ENCODE results near the gene ESRRG.

The ESRRG gene

DNA sequence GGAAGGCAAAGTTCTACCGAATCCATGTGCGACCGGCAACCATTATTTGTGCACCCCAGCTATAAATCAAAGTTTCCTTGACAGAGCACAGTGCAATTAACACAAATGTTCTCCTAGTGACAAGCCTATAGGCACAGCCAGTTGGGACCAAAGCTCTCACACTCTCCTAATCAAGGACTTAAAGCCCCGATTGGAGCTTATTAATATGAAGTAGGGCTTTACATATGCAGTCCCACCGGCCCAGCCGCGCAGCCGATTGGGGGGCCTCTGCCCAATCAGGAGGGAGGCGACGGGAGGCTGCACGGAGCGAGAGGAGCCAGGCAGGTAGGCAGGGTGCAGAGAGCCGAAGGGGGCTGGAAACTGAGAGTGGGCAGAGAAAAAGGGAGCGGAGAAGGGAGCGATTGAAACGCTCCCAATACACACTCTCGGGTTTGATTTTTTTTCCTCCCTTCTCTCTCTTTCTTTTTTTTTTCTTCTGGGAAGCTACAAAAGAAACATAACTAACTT is at the start of gene ESRRG:
Gene ESRRG, minus strand, starts transcription at position 156 of the 507 bp plus-strand sequence. Its CDS starts 130 bp downstream, at position 26.
- TF ChIP-seq GATA2 (IDR thresholded peaks at IDR 0.05; ENCODE audit: low read depth, low read length) (no peak), GATA3 (IDR thresholded peaks at IDR 0.05; ENCODE audit: low read depth, low read length) (no peak)

GRCh38 chr1:216771922-216772321 is 48.7 kb upstream of the ESRRG start:
- no peak for TF ChIP-seq GATA2 (IDR thresholded peaks at IDR 0.05; ENCODE audit: low read depth, low read length)
- no peak for TF ChIP-seq GATA3 (IDR thresholded peaks at IDR 0.05; ENCODE audit: low read depth, low read length)

- peak; percentile 36; the same call in 1 of the 2 replicates for TF ChIP-seq GATA2 (IDR thresholded peaks at IDR 0.05; ENCODE audit: low read depth, low read length)
- TF ChIP-seq GATA3 (IDR thresholded peaks at IDR 0.05; ENCODE audit: low read depth, low read length), result no peak
These were observed 43.6 kb upstream of the ESRRG start for GRCh38 chr1:216766633-216767327.

DNA sequence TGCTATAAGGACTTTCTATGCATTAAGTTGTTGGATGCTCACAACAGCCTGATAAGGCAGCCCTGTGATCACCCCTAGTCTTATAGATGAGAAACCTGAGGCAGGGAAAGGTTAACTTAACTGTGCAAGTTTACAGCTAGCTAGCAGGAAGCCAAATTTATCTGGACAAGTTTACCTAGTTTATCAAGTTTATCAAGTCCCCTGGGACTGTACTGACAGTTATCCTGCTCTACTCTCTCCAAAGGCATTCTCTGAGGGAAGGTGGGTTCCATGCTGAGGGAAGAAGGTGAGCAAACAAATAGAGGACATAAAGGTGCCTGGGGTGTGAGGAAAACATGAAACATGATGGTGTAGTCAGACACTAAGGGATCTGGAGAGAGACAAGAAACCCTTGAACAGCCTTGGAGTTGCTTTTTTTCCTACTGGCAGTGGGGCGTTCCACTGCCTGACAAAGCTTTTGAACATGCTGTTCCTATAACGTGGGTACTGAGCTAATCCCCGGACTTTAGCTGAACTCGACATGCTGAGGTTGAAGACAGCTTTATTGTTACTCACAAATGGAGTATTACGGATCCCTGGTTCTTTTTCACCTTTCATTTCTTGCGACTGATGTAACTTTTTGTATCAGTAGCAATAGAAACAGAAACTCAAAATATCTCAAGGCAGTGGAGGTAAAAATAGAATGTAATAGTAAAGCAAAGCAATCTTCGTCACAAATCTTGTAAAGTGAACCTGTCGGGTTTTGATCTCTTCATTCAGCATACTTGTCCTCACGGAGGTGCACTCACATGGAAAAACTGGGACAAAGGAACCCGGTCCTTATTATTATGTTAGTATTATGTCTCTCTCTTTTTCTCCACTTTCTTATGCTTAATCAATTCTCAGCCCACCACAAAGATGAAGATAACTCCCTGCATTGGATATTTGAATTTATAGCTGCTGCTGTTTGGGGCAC is 42.4 kb upstream of the ESRRG start:
- TF ChIP-seq GATA3 (IDR thresholded peaks at IDR 0.05; ENCODE audit: low read depth, low read length), result no peak

DNA sequence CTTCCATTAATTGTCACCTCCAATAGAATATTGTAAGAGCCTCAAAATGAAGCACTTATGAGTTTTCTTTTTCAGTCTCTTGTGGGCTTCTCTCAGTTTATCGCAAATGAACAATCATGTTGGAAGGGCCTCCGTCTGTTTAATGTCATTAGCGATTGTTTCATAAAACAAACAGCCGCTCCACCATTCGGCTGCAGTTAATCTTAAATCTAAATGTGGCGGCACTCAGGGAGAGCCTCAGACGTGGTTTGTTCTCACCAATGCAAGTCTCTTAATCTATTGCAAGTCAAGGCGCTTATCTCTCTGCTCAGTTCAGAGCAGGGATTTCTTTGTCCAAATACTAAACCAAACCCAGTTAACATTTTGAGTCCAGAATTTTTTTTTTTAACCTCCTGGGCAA is 34.9 kb upstream of the ESRRG start:
- peak; percentile 58; the same call in 1 of the 2 replicates for TF ChIP-seq GATA3 (IDR thresholded peaks at IDR 0.05; ENCODE audit: low read depth, low read length)
- peak; percentile 81 for TF ChIP-seq GATA2 (IDR thresholded peaks at IDR 0.05; ENCODE audit: low read depth, low read length)

- TF ChIP-seq GATA2 (IDR thresholded peaks at IDR 0.05; ENCODE audit: low read depth, low read length) (no peak), GATA3 (IDR thresholded peaks at IDR 0.05; ENCODE audit: low read depth, low read length) (no peak)
These were observed 33.9 kb upstream of the ESRRG start for GRCh38 chr1:216757110-216757509.

DNA sequence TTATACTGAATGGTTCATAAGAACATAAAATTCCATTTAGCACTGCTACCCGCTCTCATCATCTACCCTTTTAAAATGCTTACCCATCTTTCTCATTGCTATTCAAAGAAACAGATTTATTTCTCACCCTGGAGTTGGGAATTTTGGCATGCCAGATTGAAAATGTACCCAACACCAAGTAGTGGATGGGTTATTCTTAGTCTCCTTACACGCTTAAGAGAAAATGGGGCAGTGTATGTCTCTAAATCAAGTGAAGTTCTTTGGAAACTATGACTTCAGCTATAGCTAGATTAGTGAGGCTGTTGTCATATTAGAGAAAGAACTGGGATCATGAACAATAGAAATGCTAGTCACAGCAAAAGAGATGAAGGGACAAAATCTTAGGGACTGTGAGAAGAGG is 27.7 kb upstream of the ESRRG start:
- no peak for TF ChIP-seq GATA3 (IDR thresholded peaks at IDR 0.05; ENCODE audit: low read depth, low read length)
- no peak for TF ChIP-seq GATA2 (IDR thresholded peaks at IDR 0.05; ENCODE audit: low read depth, low read length)

GRCh38 chr1:216750031-216750627 is 26.9 kb upstream of the ESRRG start:
- no peak for TF ChIP-seq GATA3 (IDR thresholded peaks at IDR 0.05; ENCODE audit: low read depth, low read length)
- no peak for TF ChIP-seq GATA2 (IDR thresholded peaks at IDR 0.05; ENCODE audit: low read depth, low read length)

DNA sequence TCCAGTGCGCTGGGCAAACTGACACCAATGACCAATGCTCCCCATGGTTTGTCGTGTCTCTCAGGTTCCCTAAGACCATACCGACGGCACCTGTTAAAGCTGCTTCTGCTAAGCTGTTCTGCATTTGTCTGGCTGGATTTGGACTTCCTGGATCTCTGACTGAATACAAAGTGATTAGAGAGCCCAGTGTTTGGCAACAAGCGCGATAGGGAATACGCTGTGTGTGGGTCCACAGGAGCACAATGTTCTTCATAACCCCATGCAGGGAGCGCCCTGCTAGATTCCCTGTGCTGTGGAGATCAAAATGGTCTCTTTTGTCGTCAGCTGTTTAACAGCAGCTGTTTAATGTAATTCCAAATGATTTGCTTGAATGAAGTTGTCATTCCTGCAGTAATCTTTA is 26.0 kb upstream of the ESRRG start:
- TF ChIP-seq GATA3 (IDR thresholded peaks at IDR 0.05; ENCODE audit: low read depth, low read length) (no peak), GATA2 (IDR thresholded peaks at IDR 0.05; ENCODE audit: low read depth, low read length) (no peak)

DNA sequence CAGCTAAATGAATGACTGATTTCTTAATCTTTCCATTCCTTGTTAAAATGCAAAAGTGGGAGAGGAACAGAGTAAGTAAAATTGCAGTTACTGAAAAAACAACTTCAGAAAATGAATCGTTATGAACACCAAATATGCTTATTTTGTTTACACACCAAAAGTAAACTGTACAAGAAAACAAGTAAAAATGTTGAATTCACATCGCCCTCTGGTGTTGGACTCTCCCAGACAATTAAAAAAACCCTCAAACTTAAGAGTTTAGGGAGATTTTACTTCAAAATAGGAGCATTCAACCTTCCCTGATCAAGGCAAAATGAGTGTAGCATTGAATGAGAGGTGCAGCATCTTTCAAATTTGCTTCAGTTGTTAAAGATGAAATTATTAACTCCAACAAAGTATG is 19.4 kb upstream of the ESRRG start:
- TF ChIP-seq GATA3 (IDR thresholded peaks at IDR 0.05; ENCODE audit: low read depth, low read length), result no peak
- TF ChIP-seq GATA2 (IDR thresholded peaks at IDR 0.05; ENCODE audit: low read depth, low read length), result no peak

GRCh38 chr1:216740331-216740730 is 17.1 kb upstream of the ESRRG start:
- TF ChIP-seq GATA3 (IDR thresholded peaks at IDR 0.05; ENCODE audit: low read depth, low read length), result no peak
- TF ChIP-seq GATA2 (IDR thresholded peaks at IDR 0.05; ENCODE audit: low read depth, low read length), result no peak

DNA sequence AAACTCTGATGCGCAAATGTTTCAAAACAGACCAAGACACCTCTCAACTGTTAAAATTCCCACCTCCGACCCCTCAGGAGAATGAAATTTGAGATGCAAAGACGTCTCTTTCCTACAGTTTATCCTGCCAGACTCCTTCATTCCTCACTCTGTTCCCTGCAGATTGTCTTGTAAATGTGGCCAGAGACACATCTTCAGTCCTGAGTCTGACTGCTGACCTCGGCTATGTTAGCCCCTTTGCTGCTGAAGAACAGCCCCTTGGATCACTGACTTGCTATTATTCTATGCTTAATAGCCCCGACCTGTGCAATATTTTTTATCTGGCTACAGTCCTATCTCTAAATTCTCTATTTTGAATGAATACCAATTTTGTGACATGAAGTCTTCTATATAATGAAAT is 16.6 kb upstream of the ESRRG start:
- TF ChIP-seq GATA2 (IDR thresholded peaks at IDR 0.05; ENCODE audit: low read depth, low read length) (no peak), GATA3 (IDR thresholded peaks at IDR 0.05; ENCODE audit: low read depth, low read length) (no peak)

GRCh38 chr1:216732121-216732520 is 8.9 kb upstream of the ESRRG start:
- no peak for TF ChIP-seq GATA2 (IDR thresholded peaks at IDR 0.05; ENCODE audit: low read depth, low read length)
- TF ChIP-seq GATA3 (IDR thresholded peaks at IDR 0.05; ENCODE audit: low read depth, low read length), result no peak

- TF ChIP-seq GATA2 (IDR thresholded peaks at IDR 0.05; ENCODE audit: low read depth, low read length) (no peak), GATA3 (IDR thresholded peaks at IDR 0.05; ENCODE audit: low read depth, low read length) (no peak)
These were observed 8.3 kb upstream of the ESRRG start for GRCh38 chr1:216731562-216731961.

Measured in SH-SY5Y (cell line).